Neural crest cell (in vitro differentiated cells): Measurements from ENCODE around the gene COL18A1. TPM values are rescaled to one million over a fixed set of nuclear protein-coding genes. Genes with fewer than 3 reads are reported as not detected.

Source experiments
- DNase-seq: peaks from one replicate; pipeline ENCODE4 v3.0.0; 2021; ENCODE audit warnings: low read depth, mixed read lengths, low spot score
- H3K27ac Mint-ChIP-seq: one replicate; pipeline ENCODE4 v1.8.0; 2021; ENCODE audit warnings: mild to moderate bottlenecking, mixed read lengths; ENCODE audit not compliant: unreplicated experiment
- H3K27me3 Mint-ChIP-seq: 2 replicates; pipeline ENCODE4 v1.8.0; 2021; ENCODE audit warnings: low read depth, mild to moderate bottlenecking, mixed read lengths
- H3K36me3 Mint-ChIP-seq: 2 replicates; pipeline ENCODE4 v1.8.0; 2021; ENCODE audit warnings: low read depth, mild to moderate bottlenecking, mixed read lengths
- H3K4me1 Mint-ChIP-seq: 2 replicates; pipeline ENCODE4 v1.8.0; 2021; ENCODE audit warnings: mixed read lengths
- H3K4me3 Mint-ChIP-seq: one replicate; pipeline ENCODE4 v1.8.0; 2021; ENCODE audit warnings: mild to moderate bottlenecking, mixed read lengths
- H3K9me3 Mint-ChIP-seq: 2 replicates; pipeline ENCODE4 v1.8.0; 2021; ENCODE audit warnings: mixed read lengths
- total RNA-seq: library from RNA; stranded (reverse); gene quantifications from 2 replicates; pipeline ENCODE4 v1.2.1, GENCODE V29; 2021
- TF ChIP-seq, protein P1 (sequence below): fragments of 200-600 bp; sonication (generic); conservative IDR thresholded peaks from 2 replicates; pipeline ENCODE4 v1.5.0; 2021; ENCODE audit warnings: antibody characterized with exemption, mild to moderate bottlenecking

COL18A1 gene
- total RNA-seq, 1 donor from 2014 or later = 19.2 TPM

- DNase-seq = no peak
- Mint-ChIP-seq H3K4me3 (no peak overlapping the region), H3K27me3 (peaks cover 6% of the 10 kb centered on the region), H3K9me3 (no peaks in the 10 kb centered on the region), H3K27ac (no peak overlapping the region), H3K36me3 (no peaks in the 10 kb centered on the region), H3K4me1 (peaks cover 5% of the 10 kb centered on the region)
- TF ChIP-seq, protein P1, sequence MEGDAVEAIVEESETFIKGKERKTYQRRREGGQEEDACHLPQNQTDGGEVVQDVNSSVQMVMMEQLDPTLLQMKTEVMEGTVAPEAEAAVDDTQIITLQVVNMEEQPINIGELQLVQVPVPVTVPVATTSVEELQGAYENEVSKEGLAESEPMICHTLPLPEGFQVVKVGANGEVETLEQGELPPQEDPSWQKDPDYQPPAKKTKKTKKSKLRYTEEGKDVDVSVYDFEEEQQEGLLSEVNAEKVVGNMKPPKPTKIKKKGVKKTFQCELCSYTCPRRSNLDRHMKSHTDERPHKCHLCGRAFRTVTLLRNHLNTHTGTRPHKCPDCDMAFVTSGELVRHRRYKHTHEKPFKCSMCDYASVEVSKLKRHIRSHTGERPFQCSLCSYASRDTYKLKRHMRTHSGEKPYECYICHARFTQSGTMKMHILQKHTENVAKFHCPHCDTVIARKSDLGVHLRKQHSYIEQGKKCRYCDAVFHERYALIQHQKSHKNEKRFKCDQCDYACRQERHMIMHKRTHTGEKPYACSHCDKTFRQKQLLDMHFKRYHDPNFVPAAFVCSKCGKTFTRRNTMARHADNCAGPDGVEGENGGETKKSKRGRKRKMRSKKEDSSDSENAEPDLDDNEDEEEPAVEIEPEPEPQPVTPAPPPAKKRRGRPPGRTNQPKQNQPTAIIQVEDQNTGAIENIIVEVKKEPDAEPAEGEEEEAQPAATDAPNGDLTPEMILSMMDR = no peak
Observed at GRCh38 chr21:45506241-45506817, 101.4 kb downstream of the COL18A1 start.

GRCh38 chr21:45506836-45507522 lies 102.0 kb downstream of the COL18A1 start:
- no peak for DNase-seq
- H3K27me3 Mint-ChIP-seq = peaks cover 6% of the 10 kb centered on the region
- H3K36me3 Mint-ChIP-seq = no peaks in the 10 kb centered on the region
- no peak overlapping the region for H3K27ac Mint-ChIP-seq
- TF ChIP-seq, protein P1 = no peak
- H3K4me3 Mint-ChIP-seq = no peak overlapping the region
- H3K9me3 Mint-ChIP-seq = no peaks in the 10 kb centered on the region
- peaks cover 5% of the 10 kb centered on the region for H3K4me1 Mint-ChIP-seq

DNA sequence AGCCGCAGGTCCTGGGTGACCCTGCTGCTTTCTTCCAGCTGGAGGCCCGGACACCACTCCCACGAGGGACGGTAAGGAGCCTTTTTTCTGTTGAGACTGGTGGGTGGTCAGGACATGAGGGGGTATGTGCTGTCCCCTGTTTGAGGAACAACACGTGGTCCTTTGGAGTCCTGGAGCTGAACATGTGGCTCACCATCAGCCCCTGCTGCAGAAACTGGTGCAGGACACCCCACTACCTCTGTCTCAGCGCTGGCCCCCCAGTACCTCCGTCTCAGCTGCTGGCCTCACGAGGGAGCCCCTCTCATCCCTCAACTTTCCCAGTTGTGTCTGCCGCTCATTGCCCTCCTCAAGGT lies 102.5 kb downstream of the COL18A1 start:
- TF ChIP-seq, protein P1 = no peak
- Mint-ChIP-seq H3K4me1 (peaks cover 5% of the 10 kb centered on the region), H3K4me3 (peak overlapping the region; percentile 75), H3K36me3 (no peaks in the 10 kb centered on the region), H3K9me3 (no peaks in the 10 kb centered on the region), H3K27ac (no peak overlapping the region), H3K27me3 (peaks cover 6% of the 10 kb centered on the region)
- no peak for DNase-seq

- Mint-ChIP-seq H3K36me3 (no peaks in the 10 kb centered on the region), H3K4me1 (peaks cover 5% of the 10 kb centered on the region), H3K27ac (no peak overlapping the region), H3K27me3 (peaks cover 3% of the 10 kb centered on the region), H3K4me3 (peak overlapping the region; percentile 75), H3K9me3 (no peaks in the 10 kb centered on the region)
- DNase-seq = no peak
- TF ChIP-seq, protein P1 = no peak
Observed at GRCh38 chr21:45507888-45508508, 103.0 kb downstream of the COL18A1 start.

- Mint-ChIP-seq H3K4me3 (peak overlapping the region; percentile 9), H3K9me3 (no peaks in the 10 kb centered on the region), H3K4me1 (peaks cover 5% of the 10 kb centered on the region), H3K36me3 (no peaks in the 10 kb centered on the region), H3K27me3 (peaks cover 3% of the 10 kb centered on the region), H3K27ac (peak overlapping the region; percentile 43)
- TF ChIP-seq, protein P1 = no peak
- DNase-seq = no peak
Observed at GRCh38 chr21:45508607-45509565, 103.9 kb downstream of the COL18A1 start.
